HG02852 (cell line): Measurements from ENCODE around the gene PRTFDC1.
A peak's percentile ranks its signal among the peaks of the same experiment; 100 is the strongest.
"Not testable (repeated sequence)": the region's sequence is repeated elsewhere in the genome, so short reads cannot be mapped to it uniquely, and the experiment has no call there.

Experiments used
- ATAC-seq: cut with Tn5 transposase; IDR thresholded peaks from one replicate; pipeline ENCODE4 v1.9.1; 2021; ENCODE audit warnings: mild to moderate bottlenecking, moderate library complexity; ENCODE audit not compliant: unreplicated experiment

PRTFDC1 gene

DNA sequence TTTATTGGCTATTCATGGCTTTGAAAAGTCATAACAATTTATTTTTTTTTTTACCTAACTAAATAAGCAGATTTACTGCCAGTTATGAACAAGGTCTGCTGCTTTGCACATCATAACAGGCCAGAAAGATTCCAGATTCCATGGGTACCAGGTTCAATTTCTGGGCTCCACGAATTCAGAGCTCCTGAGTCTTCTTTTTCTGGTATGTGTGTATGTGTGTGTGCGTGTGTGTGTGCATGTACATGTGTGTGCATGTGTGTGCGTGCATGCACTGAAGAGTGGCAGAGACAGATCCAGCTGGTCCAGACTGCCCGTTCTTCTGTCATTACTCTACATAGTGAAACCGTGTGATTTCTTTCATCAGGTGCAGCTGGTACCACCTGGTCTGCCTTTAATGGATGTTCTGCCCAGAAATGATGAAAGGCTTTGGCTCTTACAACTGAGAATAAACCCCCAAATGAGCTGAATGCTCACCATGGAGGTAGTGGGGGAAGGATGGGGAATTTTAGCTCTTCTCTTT lies 14.6 kb upstream of the PRTFDC1 start:
- no peak for ATAC-seq

- no peak for ATAC-seq
Observed at GRCh38 chr10:24965051-24965450, 12.6 kb upstream of the PRTFDC1 start.

DNA sequence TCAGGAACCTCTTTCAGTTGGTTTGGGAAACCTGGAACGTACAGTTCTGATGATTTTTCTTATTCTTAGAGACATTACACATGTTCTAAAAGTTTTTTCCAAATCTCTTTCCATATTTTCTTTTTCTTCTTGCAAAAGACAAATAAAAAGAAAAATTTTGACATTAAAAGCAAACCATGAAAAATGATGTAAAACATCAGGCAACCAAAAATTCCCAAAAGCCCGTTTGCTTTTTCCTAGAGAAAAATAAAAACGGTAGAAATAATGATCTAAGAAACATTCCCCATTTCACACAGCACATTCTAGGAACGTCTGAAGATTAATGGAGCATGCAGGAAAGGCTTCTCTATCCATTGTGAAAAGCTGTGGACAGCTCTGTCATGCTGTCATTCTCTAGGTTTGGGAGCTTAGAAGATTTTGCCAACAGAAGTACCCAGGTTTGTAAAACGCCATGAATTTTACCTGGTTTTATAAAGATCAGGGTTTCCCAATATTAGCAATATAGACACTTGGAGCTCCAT lies 11.2 kb upstream of the PRTFDC1 start:
- no peak for ATAC-seq

DNA sequence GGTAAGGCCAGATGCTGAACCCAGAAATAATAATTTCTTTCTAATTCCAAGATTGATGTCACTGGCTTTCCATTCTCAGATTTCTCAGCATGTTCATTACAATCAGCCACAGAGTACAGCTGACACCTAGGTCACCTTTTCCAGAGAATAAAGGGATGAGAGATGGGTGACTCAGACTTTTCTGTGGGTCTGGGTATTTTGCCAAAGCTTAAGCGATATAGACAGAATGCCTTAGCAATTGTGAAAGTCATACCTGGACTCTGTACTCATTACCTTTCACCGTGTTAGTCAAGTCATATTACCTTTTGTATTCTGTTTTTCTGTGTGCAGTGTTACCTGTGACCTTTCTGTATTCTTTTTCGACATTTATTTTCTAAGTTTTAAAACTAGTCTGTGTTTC lies 10.6 kb upstream of the PRTFDC1 start:
- no peak for ATAC-seq

DNA sequence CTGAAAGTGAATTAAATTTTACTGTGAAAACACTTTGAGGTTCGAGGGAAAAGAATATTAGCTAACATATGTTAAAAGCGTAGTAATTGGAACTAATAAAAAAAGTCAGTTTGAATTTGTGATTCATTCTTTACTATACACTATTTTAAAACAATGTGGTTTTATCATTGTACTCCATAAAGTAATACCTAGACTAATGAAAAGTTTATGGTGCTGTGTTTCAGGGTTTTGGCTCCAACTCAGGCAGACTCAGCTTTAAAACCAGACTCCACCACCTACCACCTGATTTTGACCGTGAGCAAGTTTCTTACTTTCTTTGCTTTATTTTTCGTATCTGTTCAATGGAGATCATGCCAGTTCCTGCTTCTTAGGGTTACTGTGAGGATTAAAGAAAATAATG lies 9.2 kb upstream of the PRTFDC1 start:
- no peak for ATAC-seq

GRCh38 chr10:24959382-24959730 lies 7.0 kb upstream of the PRTFDC1 start:
- ATAC-seq: no peak

DNA sequence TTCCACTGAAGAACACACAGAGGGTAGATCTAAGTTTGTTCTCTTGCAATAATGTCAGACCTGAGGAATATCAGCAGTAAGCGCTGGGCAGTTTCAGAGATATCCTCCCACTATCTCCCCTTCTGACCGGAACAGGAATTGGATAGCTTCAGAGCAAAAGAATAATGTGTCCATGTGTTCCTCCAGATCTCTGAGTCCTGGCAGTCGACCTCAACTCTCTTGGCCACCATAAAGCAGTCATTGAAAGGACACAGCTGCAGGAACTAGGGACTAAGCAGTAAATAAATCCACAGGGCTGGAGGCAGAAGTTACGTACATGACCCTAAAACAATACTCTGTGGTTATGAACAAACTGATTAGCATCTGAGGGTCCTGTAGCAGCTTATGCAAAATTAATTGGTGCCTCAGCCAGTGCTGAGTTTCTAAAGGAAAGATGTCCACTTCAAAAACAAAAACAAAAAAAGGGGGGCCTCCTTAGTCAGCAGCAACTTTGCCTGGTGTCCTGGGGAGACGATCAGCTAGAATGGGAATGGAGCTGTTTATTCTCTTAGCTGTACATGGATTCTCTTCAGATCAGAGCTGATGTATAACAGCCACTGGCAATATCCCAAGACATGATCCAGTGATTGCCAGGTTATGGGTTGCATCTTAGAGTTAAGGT lies 6.4 kb upstream of the PRTFDC1 start:
- ATAC-seq: no peak

DNA sequence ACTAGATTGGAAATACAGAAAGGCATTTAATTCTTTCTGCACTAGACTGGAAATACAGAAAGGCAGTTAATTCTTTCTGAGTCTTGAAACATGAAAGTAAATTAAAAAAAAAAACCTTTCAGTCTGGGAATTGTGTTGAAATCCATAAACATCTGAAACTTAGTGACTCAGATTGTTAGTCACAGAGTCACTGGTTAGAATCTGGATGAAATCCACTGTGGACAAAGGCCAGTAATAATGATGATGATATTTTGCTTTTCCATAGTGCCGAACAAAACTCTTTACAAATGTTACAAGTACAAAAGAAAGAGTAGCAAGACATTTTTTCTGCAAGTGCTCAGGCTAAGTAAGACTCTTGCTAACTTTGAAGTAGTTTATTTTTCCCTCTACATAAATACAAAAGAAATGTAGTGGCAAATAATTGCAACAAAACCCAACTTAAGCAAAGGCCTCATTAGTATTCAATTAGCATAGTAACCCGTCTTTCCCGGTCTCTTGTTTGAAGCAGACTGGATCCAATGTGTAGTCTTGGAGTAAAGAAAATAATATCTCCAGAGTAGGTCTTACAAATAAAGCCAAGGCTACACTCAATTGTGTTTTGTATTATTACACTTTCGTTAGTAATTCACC lies 5.8 kb upstream of the PRTFDC1 start:
- no peak for ATAC-seq

GRCh38 chr10:24957624-24958051 lies 5.2 kb upstream of the PRTFDC1 start:
- ATAC-seq: not testable (repeated sequence)

DNA sequence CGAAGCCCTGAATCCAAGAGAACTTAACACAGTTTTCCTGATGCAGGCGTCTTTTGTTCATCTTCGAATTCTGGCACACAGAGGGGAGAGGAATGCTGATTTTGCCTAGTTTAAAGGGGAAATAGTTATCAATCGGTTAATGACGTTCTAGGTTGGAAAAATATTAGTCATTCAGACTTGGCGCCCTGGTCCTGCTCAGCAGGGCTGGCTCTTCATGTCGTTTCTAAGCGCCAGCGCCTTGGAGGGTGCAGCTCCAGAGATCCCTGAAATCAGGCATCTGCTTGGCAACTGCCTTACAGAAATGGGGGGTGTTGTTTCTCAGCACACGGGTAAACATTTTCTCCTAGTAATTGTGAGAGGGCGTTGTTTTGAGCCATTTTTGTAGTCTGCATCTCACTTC lies 1.3 kb upstream of the PRTFDC1 start:
- no peak for ATAC-seq

DNA sequence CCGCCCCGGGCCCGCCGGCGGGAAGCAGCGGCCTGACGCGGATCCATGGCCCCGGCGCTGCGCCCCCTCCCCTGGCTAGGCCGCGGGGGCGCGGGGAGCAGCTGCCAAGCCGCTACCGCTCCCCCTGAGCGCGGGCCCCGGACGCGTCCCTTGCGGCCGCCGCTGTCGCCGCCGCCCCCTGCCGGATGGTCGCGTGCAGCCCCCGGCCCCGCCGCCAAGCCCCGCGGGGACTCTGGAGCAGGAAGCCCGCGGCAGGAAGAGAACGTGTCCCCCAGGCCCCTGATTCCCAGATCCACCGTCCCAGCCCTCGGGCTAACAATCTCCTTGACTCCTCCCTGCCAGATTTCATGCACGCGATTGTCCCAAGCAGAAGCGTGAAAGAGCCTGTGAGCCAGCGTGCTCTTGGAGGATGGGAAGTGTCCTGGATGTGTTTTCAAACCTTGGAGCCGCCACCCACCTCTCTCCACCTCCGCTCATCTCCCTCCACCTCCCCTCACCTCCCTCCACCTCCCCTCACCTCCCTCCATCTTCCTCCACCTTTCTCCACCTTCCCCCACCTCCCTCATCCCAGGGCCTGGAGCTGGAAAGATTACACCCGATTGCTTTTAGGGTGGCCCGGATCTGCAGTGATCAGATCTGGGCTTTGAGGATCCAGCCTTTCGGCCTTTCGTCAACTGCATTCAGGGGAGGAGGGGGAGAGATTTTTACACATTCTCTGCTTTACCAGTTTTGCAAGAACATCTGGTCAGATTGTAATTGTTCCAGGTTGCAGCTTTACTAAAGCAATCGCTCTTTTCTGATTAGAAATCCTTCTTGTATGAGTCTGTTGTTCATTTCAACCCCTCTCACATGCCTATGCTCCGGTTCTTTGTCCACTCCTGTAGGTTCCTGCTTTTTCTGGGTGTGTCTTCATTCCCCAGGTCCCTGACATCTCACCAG lies 570 bp upstream of the PRTFDC1 start:
- ATAC-seq: peak; percentile 53

GRCh38 chr10:24951201-24952142 lies 934 bp downstream of the PRTFDC1 start:
- no peak for ATAC-seq

DNA sequence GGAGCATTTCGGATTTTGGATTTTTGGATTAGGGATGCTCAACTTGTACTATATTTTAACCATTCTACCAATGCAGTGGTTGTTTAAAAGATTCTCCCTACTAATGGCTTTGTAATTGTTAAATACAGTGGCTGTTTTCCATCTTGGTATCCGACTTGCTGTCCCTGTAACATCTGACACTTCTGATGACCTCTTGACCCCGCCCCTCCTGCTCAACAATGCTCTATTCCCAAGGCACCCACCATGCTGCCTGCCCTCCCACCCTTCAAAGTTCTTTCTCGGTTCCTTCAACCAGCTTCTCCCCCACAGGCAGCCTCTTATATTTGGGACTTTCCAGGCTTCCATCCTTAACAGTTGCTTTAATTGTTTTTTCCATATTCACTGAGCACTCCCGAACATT lies 2.0 kb downstream of the PRTFDC1 start:
- no peak for ATAC-seq

GRCh38 chr10:24949616-24950015 lies 2.8 kb downstream of the PRTFDC1 start:
- ATAC-seq: no peak

DNA sequence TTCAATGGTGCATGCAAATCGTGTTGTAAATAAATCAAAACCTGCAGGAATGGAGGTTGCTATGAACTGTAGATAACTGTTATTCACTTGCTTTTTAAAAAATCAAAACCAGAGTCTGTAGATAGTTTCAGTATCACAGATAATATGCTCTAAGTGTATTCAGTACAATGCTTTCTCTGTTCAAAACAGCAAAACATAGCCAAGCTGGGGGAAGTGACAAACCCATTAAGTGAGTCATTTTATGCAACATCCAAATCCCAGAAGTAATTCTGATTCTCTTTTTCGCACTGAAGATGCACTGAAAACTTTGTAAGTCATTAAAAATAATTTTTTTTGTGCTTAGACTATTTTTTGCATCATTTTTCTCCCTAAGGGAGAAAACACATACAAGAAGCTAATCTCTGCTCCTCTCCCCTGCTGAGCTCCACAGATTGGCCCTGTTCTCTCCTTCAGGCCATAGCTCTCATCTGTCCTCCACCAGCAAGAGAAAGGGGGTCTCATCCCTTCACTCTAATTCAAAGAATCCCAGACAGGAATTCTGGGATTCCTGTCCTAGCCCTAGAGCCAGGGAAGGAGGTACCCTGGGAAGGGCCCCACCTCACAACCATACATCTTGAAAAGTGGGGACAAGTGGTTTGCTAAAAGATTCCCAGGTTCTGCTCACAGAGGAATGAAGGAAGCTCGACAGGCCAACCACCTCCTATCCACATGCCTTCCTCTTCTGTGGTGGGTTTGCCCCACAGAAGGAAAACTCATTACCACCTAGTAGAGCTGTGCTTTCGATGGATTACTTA lies 4.9 kb downstream of the PRTFDC1 start:
- ATAC-seq: peak; percentile 69

DNA sequence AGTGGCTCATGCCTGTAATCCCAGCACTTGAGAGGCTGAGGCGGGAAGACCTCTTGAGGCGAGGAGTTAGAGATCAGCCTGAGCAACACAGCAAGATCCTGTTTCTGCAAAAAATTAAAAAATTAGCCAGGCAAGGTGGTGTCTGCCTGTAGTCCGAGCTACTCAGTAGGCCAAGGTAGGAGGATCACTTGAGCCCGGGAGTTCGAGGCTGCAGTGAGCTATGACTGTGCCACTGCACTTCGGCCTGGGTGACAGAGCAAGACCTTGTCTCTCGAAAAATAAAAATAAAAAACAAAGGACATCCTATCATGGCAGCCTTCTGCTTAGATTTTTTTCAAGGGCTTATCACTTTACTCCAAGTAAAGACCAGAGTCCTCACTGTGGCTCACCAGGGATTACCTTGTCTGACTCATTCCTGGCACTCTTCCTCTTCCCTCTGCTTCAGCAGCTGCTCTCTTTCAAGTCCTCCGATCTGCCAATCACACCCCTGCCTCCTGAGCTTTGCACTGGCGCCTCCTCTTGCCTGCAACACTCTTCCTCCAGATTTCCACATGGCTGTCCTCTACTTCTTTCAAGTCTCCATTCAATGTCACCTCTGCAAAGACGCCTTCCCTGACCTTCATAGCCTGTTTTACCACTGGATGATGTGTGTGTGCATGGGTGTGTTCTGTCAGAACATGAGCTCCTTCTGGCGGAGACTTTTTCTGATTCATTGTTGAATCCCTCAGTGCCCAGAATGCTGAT lies 7.7 kb downstream of the PRTFDC1 start:
- no peak for ATAC-seq

DNA sequence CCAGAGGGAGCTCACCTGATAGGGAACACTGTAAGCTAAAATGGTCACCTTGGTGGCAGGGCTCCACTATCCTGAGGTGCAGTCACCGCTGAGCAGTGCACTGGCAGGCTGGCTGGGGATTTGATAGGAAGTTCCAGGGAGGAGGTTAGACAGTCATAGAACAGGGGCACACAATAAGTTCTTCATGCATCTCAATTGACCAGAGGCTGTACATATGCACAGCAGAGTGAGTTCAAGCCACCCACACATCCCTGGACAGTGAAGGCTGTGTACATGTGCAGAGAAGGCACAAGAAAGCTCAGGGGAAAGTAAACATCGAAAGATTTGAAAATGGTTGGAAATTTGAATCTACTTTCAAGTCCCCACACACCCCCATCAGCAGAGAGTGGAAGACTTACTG lies 13.9 kb downstream of the PRTFDC1 start:
- ATAC-seq: no peak

DNA sequence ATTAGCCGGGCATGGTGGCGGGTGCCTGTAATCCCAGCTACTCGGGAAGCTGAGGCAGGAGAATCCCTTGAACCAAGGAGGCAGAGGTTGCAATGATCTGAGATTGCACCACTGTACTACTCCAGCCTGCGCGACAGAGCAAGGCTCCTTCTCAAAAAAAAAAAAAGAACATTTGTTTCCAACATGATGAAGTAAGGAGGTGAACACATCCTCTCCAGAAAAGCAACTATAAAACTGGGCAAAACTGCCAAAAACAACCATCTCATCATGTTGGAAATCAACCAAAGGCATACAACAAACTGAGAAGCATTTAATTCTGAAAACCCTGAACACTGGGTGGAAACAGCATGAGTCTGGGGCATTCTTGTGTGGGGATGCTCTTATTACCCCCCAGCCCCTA lies 14.3 kb downstream of the PRTFDC1 start:
- ATAC-seq: no peak
